HL-60/S4 treated with phorbol 12-myristate 13-acetate at 8.2 ng/mL for 4 days and 3 days (cell line): ENCODE results near the gene RAVER1.

Source experiments
- in situ Hi-C: fragments of 300-500 bp; cut with MboI; formaldehyde crosslinking; loops from 2 replicates; pipeline ENCODE4 v1.15.0; 2022; ENCODE audit warnings: low sequenced_read_pairs

Gene RAVER1

DNA sequence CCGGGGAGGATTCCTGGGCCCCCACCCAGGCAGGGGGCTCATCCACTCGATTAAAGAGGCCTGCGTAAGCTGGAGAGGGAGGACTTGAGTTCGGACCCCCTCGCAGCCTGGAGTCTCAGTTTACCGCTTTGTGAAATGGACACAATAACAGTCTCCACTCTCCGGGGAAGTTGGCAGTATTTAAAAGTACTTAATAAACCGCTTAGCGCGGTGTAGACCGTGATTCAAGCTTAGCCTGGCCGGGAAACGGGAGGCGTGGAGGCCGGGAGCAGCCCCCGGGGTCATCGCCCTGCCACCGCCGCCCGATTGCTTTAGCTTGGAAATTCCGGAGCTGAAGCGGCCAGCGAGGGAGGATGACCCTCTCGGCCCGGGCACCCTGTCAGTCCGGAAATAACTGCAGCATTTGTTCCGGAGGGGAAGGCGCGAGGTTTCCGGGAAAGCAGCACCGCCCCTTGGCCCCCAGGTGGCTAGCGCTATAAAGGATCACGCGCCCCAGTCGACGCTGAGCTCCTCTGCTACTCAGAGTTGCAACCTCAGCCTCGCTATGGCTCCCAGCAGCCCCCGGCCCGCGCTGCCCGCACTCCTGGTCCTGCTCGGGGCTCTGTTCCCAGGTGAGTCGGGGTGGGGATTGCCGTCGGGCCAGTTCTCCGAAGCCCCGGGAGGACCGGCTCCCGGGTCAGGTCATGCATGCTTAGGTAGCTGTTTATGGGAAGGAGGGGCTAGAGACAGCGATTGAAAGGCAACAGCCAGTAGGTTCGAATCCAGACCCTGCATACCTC, 62.5 kb downstream of the RAVER1 start, which contains the start of gene ICAM1:
Gene ICAM1, plus strand, starts transcription at position 505 of the 779 bp plus-strand sequence. Its CDS starts 40 bp downstream, at position 545.
- in situ Hi-C loops: no loop called here

DNA sequence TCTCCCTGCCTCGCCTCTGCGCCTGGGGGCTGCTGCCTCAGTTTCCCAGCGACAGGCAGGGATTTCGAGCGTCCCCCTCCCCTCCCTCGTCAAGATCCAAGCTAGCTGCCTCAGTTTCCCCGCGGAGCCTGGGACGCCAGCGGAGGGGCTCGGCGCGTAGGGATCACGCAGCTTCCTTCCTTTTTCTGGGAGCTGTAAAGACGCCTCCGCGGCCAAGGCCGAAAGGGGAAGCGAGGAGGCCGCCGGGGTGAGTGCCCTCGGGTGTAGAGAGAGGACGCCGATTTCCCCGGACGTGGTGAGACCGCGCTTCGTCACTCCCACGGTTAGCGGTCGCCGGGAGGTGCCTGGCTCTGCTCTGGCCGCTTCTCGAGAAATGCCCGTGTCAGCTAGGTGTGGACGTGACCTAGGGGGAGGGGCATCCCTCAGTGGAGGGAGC, 63.1 kb downstream of the RAVER1 start:
- in situ Hi-C loops: no loop called here

DNA sequence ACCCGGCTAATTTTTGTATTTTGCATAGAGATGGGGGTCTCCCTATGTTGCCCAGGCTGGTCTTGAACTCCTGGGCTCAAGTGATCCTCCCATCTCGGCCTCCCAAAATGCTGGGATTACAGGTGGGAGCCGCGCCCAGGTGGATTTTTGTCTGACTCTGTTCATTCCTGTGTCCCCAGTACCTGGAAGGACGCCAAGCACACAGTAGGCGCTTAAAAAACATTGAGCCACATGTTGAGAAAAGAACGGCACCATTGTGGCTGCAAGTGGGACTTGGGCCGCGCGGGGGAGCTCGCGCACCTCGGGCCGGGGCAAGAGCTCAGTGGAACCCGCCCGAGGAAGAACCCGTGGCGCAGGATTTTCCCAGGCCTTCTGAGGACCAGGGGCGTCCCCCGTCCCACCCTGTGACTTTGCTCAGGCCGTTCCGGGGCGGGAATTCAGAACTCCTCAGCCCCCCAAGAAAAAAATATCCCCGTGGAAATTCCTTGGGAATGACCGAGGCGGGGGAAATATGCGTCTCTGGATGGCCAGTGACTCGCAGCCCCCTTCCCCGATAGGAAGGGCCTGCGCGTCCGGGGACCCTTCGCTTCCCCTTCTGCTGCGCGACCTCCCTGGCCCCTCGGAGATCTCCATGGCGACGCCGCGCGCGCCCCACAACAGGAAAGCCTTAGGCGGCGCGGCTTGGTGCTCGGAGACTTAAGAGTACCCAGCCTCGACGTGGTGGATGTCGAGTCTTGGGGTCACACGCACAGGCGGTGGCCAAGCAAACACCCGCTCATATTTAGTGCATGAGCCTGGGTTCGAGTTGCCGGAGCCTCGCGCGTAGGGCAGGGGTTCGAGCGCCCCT, 63.8 kb downstream of the RAVER1 start:
- in situ Hi-C loops: no loop called here

DNA sequence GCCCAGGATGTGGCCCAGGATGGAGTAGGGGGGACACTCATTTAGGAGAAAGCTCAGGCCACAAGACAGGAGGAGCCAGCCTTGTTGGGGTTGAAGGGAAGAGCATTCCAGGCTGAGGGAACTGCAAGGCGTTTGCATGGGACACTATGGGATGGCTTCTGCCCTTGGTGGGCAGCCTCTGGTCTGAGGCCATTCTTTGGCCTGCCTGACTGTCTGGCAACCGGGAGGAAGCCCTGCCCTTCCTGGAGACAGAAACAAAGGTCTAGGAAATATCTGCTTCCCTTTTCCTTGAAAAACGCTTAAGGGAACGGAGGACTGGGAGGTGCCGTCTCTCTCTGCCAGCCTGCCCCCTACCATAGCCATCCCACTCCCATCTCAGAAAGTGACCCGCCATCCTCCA, 65.3 kb downstream of the RAVER1 start:
- in situ Hi-C loops: no loop called here

DNA sequence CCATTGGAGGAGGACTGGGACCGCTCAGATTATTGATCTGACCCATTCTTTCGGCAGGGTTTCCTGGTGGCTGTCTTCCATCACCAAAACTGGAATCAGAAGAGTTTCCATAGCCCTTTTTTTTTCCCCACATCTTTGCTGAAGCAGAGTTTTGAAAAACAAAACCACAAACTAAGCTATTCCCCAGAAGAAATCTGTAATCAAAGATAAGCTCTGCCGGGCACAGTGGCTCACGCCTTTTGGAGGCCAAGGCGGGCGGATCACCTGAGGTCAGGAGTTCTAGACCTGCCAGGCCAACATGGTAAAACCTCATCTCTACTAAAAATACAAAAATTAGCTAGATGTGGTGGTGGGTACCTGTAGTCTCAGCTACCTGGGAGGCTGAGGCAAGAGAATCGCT, 66.6 kb downstream of the RAVER1 start:
- in situ Hi-C loops: no loop called here
